ENCODE data around the gene SPANXN3. TPM values are rescaled to one million over a fixed set of nuclear protein-coding genes. Genes with fewer than 3 reads are reported as not detected.

The SPANXN3 gene
- total and polyA plus RNA-seq, 10 donors = not detected

GRCh38 chrX:143461606-143462005 is 55.7 kb downstream of the SPANXN3 start:
- no peak for DNase-seq
- intact Hi-C loops (cut with DNase I; ENCODE audit: low total_unique reads) = no loop called here
- H3K27ac ChIP-seq = no peak overlapping the region
- H3K36me3 ChIP-seq = no peaks in the 10 kb centered on the region
- H3K4me1 ChIP-seq = no peaks in the 10 kb centered on the region
- peaks cover 0 to 3% (median 0%) of the 10 kb centered on the region in 8 donors for H3K9me3 ChIP-seq
- TF ChIP-seq POLR2A (IDR thresholded peaks at IDR 0.05) (no peak), POLR2AphosphoS5 (IDR thresholded peaks at IDR 0.05) (no peak)
- TF ChIP-seq, protein P1, sequence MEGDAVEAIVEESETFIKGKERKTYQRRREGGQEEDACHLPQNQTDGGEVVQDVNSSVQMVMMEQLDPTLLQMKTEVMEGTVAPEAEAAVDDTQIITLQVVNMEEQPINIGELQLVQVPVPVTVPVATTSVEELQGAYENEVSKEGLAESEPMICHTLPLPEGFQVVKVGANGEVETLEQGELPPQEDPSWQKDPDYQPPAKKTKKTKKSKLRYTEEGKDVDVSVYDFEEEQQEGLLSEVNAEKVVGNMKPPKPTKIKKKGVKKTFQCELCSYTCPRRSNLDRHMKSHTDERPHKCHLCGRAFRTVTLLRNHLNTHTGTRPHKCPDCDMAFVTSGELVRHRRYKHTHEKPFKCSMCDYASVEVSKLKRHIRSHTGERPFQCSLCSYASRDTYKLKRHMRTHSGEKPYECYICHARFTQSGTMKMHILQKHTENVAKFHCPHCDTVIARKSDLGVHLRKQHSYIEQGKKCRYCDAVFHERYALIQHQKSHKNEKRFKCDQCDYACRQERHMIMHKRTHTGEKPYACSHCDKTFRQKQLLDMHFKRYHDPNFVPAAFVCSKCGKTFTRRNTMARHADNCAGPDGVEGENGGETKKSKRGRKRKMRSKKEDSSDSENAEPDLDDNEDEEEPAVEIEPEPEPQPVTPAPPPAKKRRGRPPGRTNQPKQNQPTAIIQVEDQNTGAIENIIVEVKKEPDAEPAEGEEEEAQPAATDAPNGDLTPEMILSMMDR (IDR thresholded peaks at IDR 0.05 in 8 of 11, conservative IDR thresholded peaks at IDR 0.05 in 3 of 11) = no peak
- no peak overlapping the region for H3K4me3 ChIP-seq
- no peaks in the 10 kb centered on the region for H3K27me3 ChIP-seq (replicated peaks in 1 of 7)
- 81 to 95% (median 90%) methylated on average over 3 of the region's 3 CpGs for WGBS, 5 donors

Other genes with a start within 250 kb of the SPANXN3 start
- 1 to 10 TPM in 2 of 7 donors, under 1 TPM in 4, not detected in 1; 0.24 to 1.5 (median 0.42) TPM for gene SLITRK4, start 118.6 kb upstream of the SPANXN3 start, total RNA-seq
- under 1 TPM; 0.07 to 0.15 (median 0.13) TPM for gene SLITRK4, start 118.6 kb upstream of the SPANXN3 start, polyA plus RNA-seq
- gene SPANXN2, start 203.3 kb upstream of the SPANXN3 start, total RNA-seq = not detected
- not detected for gene SPANXN2, start 203.3 kb upstream of the SPANXN3 start, polyA plus RNA-seq

Measured in spleen (tissue), 11 donors.